Activated CD8-positive, alpha-beta memory T cell treated with anti-CD3 and anti-CD28 coated beads for 1 hour (primary cell): ENCODE results near the gene FLNC.

Experiments
- DNase-seq, 2 donors: peaks; one replicate each; pipeline ENCODE4 v3.0.0-alpha.2; 2020; ENCODE audit warnings: low read depth in 1 of 2; ENCODE audit errors: extremely low read depth in 1 of 2

Gene FLNC

GRCh38 chr7:128906766-128907559 lies 76.8 kb downstream of the FLNC start:
- DNase-seq, result no peak
